H9 (cell line): ENCODE data around the gene SLC25A26. TPM values are rescaled to one million over a fixed set of nuclear protein-coding genes. Genes with fewer than 3 reads are reported as not detected.

ENCODE experiments used
- DNase-seq: peaks from one replicate; pipeline ENCODE4 v3.0.0-alpha.2; 2017
- H2AFZ ChIP-seq: one replicate; pipeline ENCODE4 v1.6.1; 2013; ENCODE audit warnings: mild to moderate bottlenecking, low read length, control low read depth, moderate library complexity
- H2AK5ac ChIP-seq: 2 replicates; pipeline ENCODE4 v1.6.1; 2013; ENCODE audit warnings: low read length, control low read depth, mixed read lengths; ENCODE audit not compliant: insufficient read length
- H2BK120ac ChIP-seq: one replicate; pipeline ENCODE4 v1.6.1; 2013; ENCODE audit warnings: low read depth, mild to moderate bottlenecking, low read length, control low read depth, inconsistent platforms; ENCODE audit not compliant: poor library complexity, severe bottlenecking
- H2BK12ac ChIP-seq: 2 replicates; pipeline ENCODE4 v1.6.1; 2013; ENCODE audit warnings: low read length, control low read depth, mixed read lengths, low read depth; ENCODE audit not compliant: insufficient read length
- H2BK15ac ChIP-seq: 2 replicates; pipeline ENCODE4 v1.6.1; 2013; ENCODE audit warnings: low read depth, low read length, control low read depth
- H2BK20ac ChIP-seq: one replicate; pipeline ENCODE4 v1.6.1; 2013; ENCODE audit warnings: low read depth, mild to moderate bottlenecking, low read length, control low read depth, inconsistent platforms; ENCODE audit not compliant: poor library complexity, severe bottlenecking
- H2BK5ac ChIP-seq: 2 replicates; pipeline ENCODE4 v1.6.1; 2013; ENCODE audit warnings: low read length, control low read depth, mixed read lengths; ENCODE audit not compliant: insufficient read length
- H3K14ac ChIP-seq: 2 replicates; pipeline ENCODE4 v1.6.1; 2013; ENCODE audit warnings: low read length, control low read depth; ENCODE audit not compliant: insufficient read depth
- H3K18ac ChIP-seq: 2 replicates; pipeline ENCODE4 v1.6.1; 2013; ENCODE audit warnings: low read depth, mild to moderate bottlenecking, mixed read lengths, low read length, control low read depth; ENCODE audit not compliant: insufficient read length
- H3K23ac ChIP-seq: 2 replicates; pipeline ENCODE4 v1.6.1; 2013; ENCODE audit warnings: low read length, control low read depth, mixed read lengths, low read depth; ENCODE audit not compliant: insufficient read length
- H3K23me2 ChIP-seq: 2 replicates; pipeline ENCODE4 v1.6.1; 2013; ENCODE audit warnings: low read depth, mild to moderate bottlenecking, mixed read lengths, low read length, control low read depth; ENCODE audit not compliant: insufficient read length, poor library complexity, severe bottlenecking
- H3K27ac ChIP-seq: 2 replicates; pipeline ENCODE4 v1.5.1; 2013; ENCODE audit warnings: low read length, control low read depth, mixed read lengths, low read depth; ENCODE audit not compliant: insufficient read length
- H3K27me3 ChIP-seq: 2 replicates; pipeline ENCODE4 v1.6.1; 2013; ENCODE audit warnings: low read length, control low read depth, inconsistent platforms; ENCODE audit not compliant: insufficient read depth
- H3K4ac ChIP-seq: 2 replicates; pipeline ENCODE4 v1.6.1; 2013; ENCODE audit warnings: low read depth, mild to moderate bottlenecking, control low read depth, inconsistent platforms, low read length, moderate library complexity
- H3K4me1 ChIP-seq: 2 replicates; pipeline ENCODE4 v1.6.1; 2013; ENCODE audit warnings: low read length, control low read depth, inconsistent platforms; ENCODE audit not compliant: insufficient read depth
- H3K4me2 ChIP-seq: 2 replicates; pipeline ENCODE4 v1.6.1; 2013; ENCODE audit warnings: low read length, control low read depth, mixed read lengths; ENCODE audit not compliant: insufficient read length, insufficient read depth
- H3K56ac ChIP-seq: 2 replicates; pipeline ENCODE4 v1.6.1; 2013; ENCODE audit warnings: low read depth, mild to moderate bottlenecking, mixed read lengths, low read length, control low read depth; ENCODE audit not compliant: insufficient read length
- H3K79me1 ChIP-seq: 2 replicates; pipeline ENCODE4 v1.6.1; 2013; ENCODE audit warnings: low read depth, mild to moderate bottlenecking, moderate library complexity, low read length, control low read depth, inconsistent platforms; ENCODE audit not compliant: insufficient read depth, poor library complexity, severe bottlenecking
- H3K79me2 ChIP-seq: 2 replicates; pipeline ENCODE4 v1.6.1; 2013; ENCODE audit warnings: low read length, control low read depth, inconsistent platforms; ENCODE audit not compliant: insufficient read depth
- H3K9ac ChIP-seq: 2 replicates; pipeline ENCODE4 v1.6.1; 2013; ENCODE audit warnings: low read length, control low read depth, mixed read lengths; ENCODE audit not compliant: insufficient read length; ENCODE audit errors: extremely low read depth
- H3K9me3 ChIP-seq: one replicate; pipeline ENCODE4 v1.6.1; 2013; ENCODE audit warnings: low read depth, low read length, inconsistent platforms; ENCODE audit not compliant: control insufficient read depth
- H3T11ph ChIP-seq: one replicate; pipeline ENCODE4 v1.6.1; 2013; ENCODE audit warnings: mild to moderate bottlenecking, low read length, control low read depth, inconsistent platforms
- H4K20me1 ChIP-seq: one replicate; pipeline ENCODE4 v1.6.1; 2013; ENCODE audit not compliant: control insufficient read depth, insufficient read length, insufficient read depth
- H4K5ac ChIP-seq: 2 replicates; pipeline ENCODE4 v1.6.1; 2013; ENCODE audit warnings: low read depth, mild to moderate bottlenecking, mixed read lengths, low read length, control low read depth; ENCODE audit not compliant: insufficient read length
- H4K8ac ChIP-seq: replicated peaks from 2 replicates; pipeline ENCODE4 v1.6.1; 2013; ENCODE audit warnings: low read length, control low read depth, mixed read lengths, low read depth; ENCODE audit not compliant: insufficient read length
- H4K91ac ChIP-seq: 2 replicates; pipeline ENCODE4 v1.6.1; 2013; ENCODE audit warnings: low read depth, mild to moderate bottlenecking, moderate library complexity, mixed read lengths, low read length, control low read depth; ENCODE audit not compliant: insufficient read length
- H3K27ac Mint-ChIP-seq, 3 experiments: 2 replicates in 2 of 3; 3 replicates in 1 of 3; pipeline ENCODE4 v1.8.0; 2020 to 2021; ENCODE audit warnings: mixed read lengths in 3 of 3, mild to moderate bottlenecking in 1 of 3, moderate library complexity in 1 of 3
- H3K27me3 Mint-ChIP-seq: 2 replicates; pipeline ENCODE4 v1.8.0; 2021; ENCODE audit warnings: low read depth, mild to moderate bottlenecking, moderate library complexity, mixed read lengths
- H3K36me3 Mint-ChIP-seq, 3 experiments: 2 replicates in 2 of 3; 3 replicates in 1 of 3; pipeline ENCODE4 v1.8.0; 2020 to 2021; ENCODE audit warnings: low read depth in 3 of 3, mixed read lengths in 3 of 3; ENCODE audit not compliant: insufficient read depth in 1 of 3
- H3K4me1 Mint-ChIP-seq, 2 experiments: 2 replicates each; pipeline ENCODE4 v1.8.0; 2020; ENCODE audit warnings: mixed read lengths in 2 of 2
- H3K4me3 Mint-ChIP-seq, 2 experiments: 2 replicates in 1 of 2; 3 replicates in 1 of 2; pipeline ENCODE4 v1.8.0; 2020 to 2021; ENCODE audit warnings: mild to moderate bottlenecking in 2 of 2, mixed read lengths in 2 of 2, moderate library complexity in 1 of 2
- H3K9me3 Mint-ChIP-seq, 2 experiments: 2 replicates in 1 of 2; 3 replicates in 1 of 2; pipeline ENCODE4 v1.8.0; 2020; ENCODE audit warnings: mild to moderate bottlenecking in 2 of 2, mixed read lengths in 2 of 2, moderate library complexity in 1 of 2
- WGBS: extraction: QIAGEN DNeasy Blood & Tissue Kit; methylation state at CpG from one replicate; pipeline ENCODE4 v1.1.7; 2013; ENCODE audit warnings: missing lambda C conversion rate, low lambda C conversion rate, mixed read lengths; ENCODE audit not compliant: insufficient read length; ENCODE audit errors: extremely low coverage; 5-methylcytosine and 5-hydroxymethylcytosine counted together
- total RNA-seq: library from RNA; stranded (reverse); gene quantifications from 2 replicates; pipeline ENCODE4 v1.2.1, GENCODE V29; 2021
- TF ChIP-seq, protein P1 (sequence below): fragments of 200-600 bp; sonication (generic); conservative IDR thresholded peaks from 3 replicates; pipeline ENCODE4 v1.8.0; 2021; ENCODE audit warnings: antibody characterized with exemption, mild to moderate bottlenecking

SLC25A26 gene
- total RNA-seq, 1 experiment from 2014 or later = 30.2 TPM

DNA sequence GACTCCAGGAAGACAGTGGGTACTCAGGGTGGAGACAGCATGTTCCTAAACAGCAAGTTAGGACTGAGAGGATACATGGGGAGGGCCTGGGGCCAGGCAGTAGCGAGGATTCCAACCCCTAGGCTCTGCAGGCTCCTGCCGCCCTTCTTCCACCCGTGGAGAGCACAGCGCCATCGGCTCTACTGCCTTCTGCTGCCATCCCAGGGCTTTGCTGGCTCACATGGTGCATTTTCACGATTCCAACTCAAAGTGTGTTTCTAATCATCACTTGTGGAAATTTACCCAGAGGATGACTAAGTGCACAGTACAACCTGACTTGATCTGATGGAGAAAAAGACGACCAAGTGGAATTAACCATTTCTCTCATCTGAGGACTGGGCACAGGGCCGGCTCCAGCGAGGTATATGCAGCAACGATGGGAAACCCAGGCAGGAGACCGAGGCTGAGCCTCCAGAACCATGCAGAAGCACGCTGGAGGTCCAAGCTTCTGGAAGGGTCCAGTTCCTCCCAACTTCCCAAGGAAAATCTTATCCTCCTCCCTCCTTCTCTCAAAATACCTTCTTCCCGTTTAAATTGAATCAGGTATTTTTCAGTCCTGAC, 175.5 kb downstream of the SLC25A26 start:
- no peak overlapping the region for H2BK120ac ChIP-seq
- no peak overlapping the region for H4K91ac ChIP-seq
- H3K36me3 Mint-ChIP-seq = peaks cover 67 to 95% (median 92%) of the 10 kb centered on the region in 3 experiments
- H3K18ac ChIP-seq = no peak overlapping the region
- no peak overlapping the region for H3K27ac ChIP-seq
- no peaks in the 10 kb centered on the region for H3K23me2 ChIP-seq
- no peak overlapping the region for H4K8ac ChIP-seq
- no peak overlapping the region for H2BK5ac ChIP-seq
- no peak overlapping the region for H2AFZ ChIP-seq
- no peak overlapping the region for H2BK12ac ChIP-seq
- no CpG with 5 or more reads among the region's 13 CpGs for WGBS
- TF ChIP-seq, protein P1, sequence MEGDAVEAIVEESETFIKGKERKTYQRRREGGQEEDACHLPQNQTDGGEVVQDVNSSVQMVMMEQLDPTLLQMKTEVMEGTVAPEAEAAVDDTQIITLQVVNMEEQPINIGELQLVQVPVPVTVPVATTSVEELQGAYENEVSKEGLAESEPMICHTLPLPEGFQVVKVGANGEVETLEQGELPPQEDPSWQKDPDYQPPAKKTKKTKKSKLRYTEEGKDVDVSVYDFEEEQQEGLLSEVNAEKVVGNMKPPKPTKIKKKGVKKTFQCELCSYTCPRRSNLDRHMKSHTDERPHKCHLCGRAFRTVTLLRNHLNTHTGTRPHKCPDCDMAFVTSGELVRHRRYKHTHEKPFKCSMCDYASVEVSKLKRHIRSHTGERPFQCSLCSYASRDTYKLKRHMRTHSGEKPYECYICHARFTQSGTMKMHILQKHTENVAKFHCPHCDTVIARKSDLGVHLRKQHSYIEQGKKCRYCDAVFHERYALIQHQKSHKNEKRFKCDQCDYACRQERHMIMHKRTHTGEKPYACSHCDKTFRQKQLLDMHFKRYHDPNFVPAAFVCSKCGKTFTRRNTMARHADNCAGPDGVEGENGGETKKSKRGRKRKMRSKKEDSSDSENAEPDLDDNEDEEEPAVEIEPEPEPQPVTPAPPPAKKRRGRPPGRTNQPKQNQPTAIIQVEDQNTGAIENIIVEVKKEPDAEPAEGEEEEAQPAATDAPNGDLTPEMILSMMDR = no peak
- H3K4me1 ChIP-seq = no peaks in the 10 kb centered on the region
- no peaks in the 10 kb centered on the region for H3K27me3 ChIP-seq
- no peak overlapping the region for H3K14ac ChIP-seq
- no peak overlapping the region for H3T11ph ChIP-seq
- no peak overlapping the region for H2AK5ac ChIP-seq
- H3K4me1 Mint-ChIP-seq = peaks cover 5 to 6% of the 10 kb centered on the region in 2 experiments
- no peak for DNase-seq
- no peak overlapping the region for H3K9ac ChIP-seq
- H3K4me3 Mint-ChIP-seq = no peak overlapping the region
- no peaks in the 10 kb centered on the region for H3K27me3 Mint-ChIP-seq
- peak overlapping the region in 1 of 3 experiments; percentile 15; a peak in 1 of 7 replicates for H3K27ac Mint-ChIP-seq
- H4K5ac ChIP-seq = no peak overlapping the region
- H2BK15ac ChIP-seq = no peak overlapping the region
- no peaks in the 10 kb centered on the region for H4K20me1 ChIP-seq
- H3K9me3 Mint-ChIP-seq = no peaks in the 10 kb centered on the region; a peak in 1 of 5 replicates
- no peak overlapping the region for H3K4me2 ChIP-seq
- no peaks in the 10 kb centered on the region for H3K9me3 ChIP-seq
- no peak overlapping the region for H2BK20ac ChIP-seq
- H3K79me2 ChIP-seq = no peaks in the 10 kb centered on the region
- H3K56ac ChIP-seq = no peak overlapping the region
- no peak overlapping the region for H3K23ac ChIP-seq
- no peak overlapping the region for H3K4ac ChIP-seq
- peaks cover 2% of the 10 kb centered on the region for H3K79me1 ChIP-seq
